ENCODE results near the gene PIP5K1B. TPM values are rescaled to one million over a fixed set of nuclear protein-coding genes. Genes with fewer than 3 reads are reported as not detected.

The PIP5K1B gene
- total and polyA plus RNA-seq, 4 experiments from 2014 or later, result 0.12 to 0.25 TPM; not detected in 2

- H3K27ac ChIP-seq (ENCODE audit: low read depth, low read length), result no peak overlapping the region
- H3K36me3 Mint-ChIP-seq, result no peaks in the 10 kb centered on the region
- intact Hi-C loops (cut with micrococcal nuclease), result no loop called here
- H3K27ac Mint-ChIP-seq, result no peak overlapping the region
- peaks cover 2 to 7% of the 10 kb centered on the region in 2 donors for H3K27me3 Mint-ChIP-seq
- H3K36me3 ChIP-seq (ENCODE audit: insufficient read depth, low read length), result no peaks in the 10 kb centered on the region
- H3K9me3 ChIP-seq (ENCODE audit: control insufficient read depth in 1 of 2, low read length in 2 of 2), result no peaks in the 10 kb centered on the region
- H3K4me1 Mint-ChIP-seq, result no peaks in the 10 kb centered on the region
- H3K4me3 ChIP-seq (ENCODE audit: low read length in 2 of 2), result no peak overlapping the region
- no peaks in the 10 kb centered on the region for H3K27me3 ChIP-seq (ENCODE audit: insufficient read depth, low read length)
- DNase-seq, result no peak
- CTCF ChIA-PET (ENCODE audit: partially characterized antibody), result interaction anchor here (0.9 kb wide), 1 partner anchor 32 kb away, joined by 3 read pairs; no protein-coding TSS in a partner anchor
- no peak overlapping the region for H3K4me3 Mint-ChIP-seq
- no peaks in the 10 kb centered on the region for H3K9me3 Mint-ChIP-seq
- H3K4me1 ChIP-seq (ENCODE audit: insufficient read depth, low read length), result no peaks in the 10 kb centered on the region
- POLR2A ChIA-PET (ENCODE audit: partially characterized antibody), result no interaction called here
Observed at GRCh38 chr9:68876681-68877080, 171.6 kb downstream of the PIP5K1B start.

- H3K9me3 Mint-ChIP-seq, result no peaks in the 10 kb centered on the region
- intact Hi-C loops (cut with micrococcal nuclease), result no loop called here
Observed at GRCh38 chr9:68877219-68877618, 172.2 kb downstream of the PIP5K1B start.

GRCh38 chr9:68878450-68878849 is 173.4 kb downstream of the PIP5K1B start:
- no peaks in the 10 kb centered on the region for H3K9me3 Mint-ChIP-seq
- Histone ChIP-seq H3K4me3 (ENCODE audit: low read length in 2 of 2) (no peak overlapping the region), H3K9me3 (ENCODE audit: control insufficient read depth in 1 of 2, low read length in 2 of 2) (no peaks in the 10 kb centered on the region), H3K36me3 (ENCODE audit: insufficient read depth, low read length) (no peaks in the 10 kb centered on the region), H3K27me3 (ENCODE audit: insufficient read depth, low read length) (no peaks in the 10 kb centered on the region), H3K4me1 (ENCODE audit: insufficient read depth, low read length) (no peaks in the 10 kb centered on the region), H3K27ac (ENCODE audit: low read depth, low read length) (no peak overlapping the region)
- no peak for DNase-seq
- H3K27ac Mint-ChIP-seq, result no peak overlapping the region
- H3K27me3 Mint-ChIP-seq, result peaks cover 2 to 7% of the 10 kb centered on the region in 2 donors
- no peaks in the 10 kb centered on the region for H3K36me3 Mint-ChIP-seq
- H3K4me1 Mint-ChIP-seq, result peaks cover 0 to under 1% (median 0%) of the 10 kb centered on the region in 4 donors
- intact Hi-C loops (cut with micrococcal nuclease), result no loop called here
- ChIA-PET POLR2A (ENCODE audit: partially characterized antibody) (interaction anchor here (0.6 kb wide), 1 partner anchor 8 kb away, joined by 3 read pairs; no protein-coding TSS in a partner anchor), CTCF (ENCODE audit: partially characterized antibody) (no interaction called here)
- no peak overlapping the region for H3K4me3 Mint-ChIP-seq

More at GRCh38 chr9:68877219-68877618, 172.2 kb downstream of the PIP5K1B start:
- CTCF ChIA-PET (ENCODE audit: partially characterized antibody), result interaction anchor here (0.9 kb wide), 1 partner anchor 32 kb away, joined by 3 read pairs; no protein-coding TSS in a partner anchor
- H3K36me3 ChIP-seq (ENCODE audit: insufficient read depth, low read length), result no peaks in the 10 kb centered on the region
- Mint-ChIP-seq H3K4me3 (no peak overlapping the region), H3K4me1 (no peaks in the 10 kb centered on the region), H3K27ac (no peak overlapping the region), H3K27me3 (peaks cover 2 to 7% of the 10 kb centered on the region in 2 donors), H3K36me3 (no peaks in the 10 kb centered on the region)
- POLR2A ChIA-PET (ENCODE audit: partially characterized antibody), result no interaction called here
- H3K27me3 ChIP-seq (ENCODE audit: insufficient read depth, low read length), result no peaks in the 10 kb centered on the region
- no peak overlapping the region for H3K27ac ChIP-seq (ENCODE audit: low read depth, low read length)
- no peak overlapping the region for H3K4me3 ChIP-seq (ENCODE audit: low read length in 2 of 2)
- DNase-seq, result no peak
- no peaks in the 10 kb centered on the region for H3K4me1 ChIP-seq (ENCODE audit: insufficient read depth, low read length)
- no peaks in the 10 kb centered on the region for H3K9me3 ChIP-seq (ENCODE audit: control insufficient read depth in 1 of 2, low read length in 2 of 2)

- no peak for DNase-seq
- Histone ChIP-seq H3K36me3 (ENCODE audit: insufficient read depth, low read length) (no peaks in the 10 kb centered on the region), H3K9me3 (ENCODE audit: control insufficient read depth in 1 of 2, low read length in 2 of 2) (no peaks in the 10 kb centered on the region), H3K4me1 (ENCODE audit: insufficient read depth, low read length) (peaks cover 15% of the 10 kb centered on the region), H3K4me3 (ENCODE audit: low read length in 2 of 2) (no peak overlapping the region), H3K27me3 (ENCODE audit: insufficient read depth, low read length) (no peaks in the 10 kb centered on the region), H3K27ac (ENCODE audit: low read depth, low read length) (no peak overlapping the region)
- intact Hi-C loops (cut with micrococcal nuclease), result no loop called here
- Mint-ChIP-seq H3K27me3 (peaks cover 3 to 9% of the 10 kb centered on the region in 2 donors), H3K9me3 (no peaks in the 10 kb centered on the region), H3K36me3 (no peaks in the 10 kb centered on the region), H3K4me1 (peaks cover 5 to 22% (median 12%) of the 10 kb centered on the region in 4 donors), H3K27ac (no peak overlapping the region), H3K4me3 (peak overlapping the region in 1 of 8 donors; percentile 43)
- POLR2A ChIA-PET (ENCODE audit: partially characterized antibody), result no interaction called here
- CTCF ChIA-PET (ENCODE audit: partially characterized antibody), result no interaction called here
Observed at GRCh38 chr9:68883224-68883623, 178.2 kb downstream of the PIP5K1B start.

- Mint-ChIP-seq H3K36me3 (no peaks in the 10 kb centered on the region), H3K4me3 (peak overlapping the region in 2 of 8 donors; percentile 0 to 12), H3K9me3 (no peaks in the 10 kb centered on the region), H3K27me3 (peaks cover 2 to 3% of the 10 kb centered on the region in 2 donors), H3K4me1 (peaks cover 7 to 28% (median 16%) of the 10 kb centered on the region in 4 donors), H3K27ac (no peak overlapping the region)
- DNase-seq, result no peak
- Histone ChIP-seq H3K4me1 (ENCODE audit: insufficient read depth, low read length) (peaks cover 19% of the 10 kb centered on the region), H3K4me3 (ENCODE audit: low read length in 2 of 2) (no peak overlapping the region), H3K9me3 (ENCODE audit: control insufficient read depth in 1 of 2, low read length in 2 of 2) (no peaks in the 10 kb centered on the region), H3K27me3 (ENCODE audit: insufficient read depth, low read length) (no peaks in the 10 kb centered on the region), H3K36me3 (ENCODE audit: insufficient read depth, low read length) (no peaks in the 10 kb centered on the region), H3K27ac (ENCODE audit: low read depth, low read length) (no peak overlapping the region)
- intact Hi-C loops (cut with micrococcal nuclease), result no loop called here
- CTCF ChIA-PET (ENCODE audit: partially characterized antibody), result no interaction called here
- POLR2A ChIA-PET (ENCODE audit: partially characterized antibody), result no interaction called here
Observed at GRCh38 chr9:68887232-68887631, 182.2 kb downstream of the PIP5K1B start.

GRCh38 chr9:68894502-68894901 is 189.5 kb downstream of the PIP5K1B start:
- POLR2A ChIA-PET (ENCODE audit: partially characterized antibody), result interaction anchor here (1.0 to 1.3 kb wide), 3 partner anchors 22 to 115 kb away, joined by 3 to 5 read pairs (median 4); no protein-coding TSS in a partner anchor
- peak in 4 of 5 donors; percentile 1 to 18 (median 14) for DNase-seq
- H3K27me3 Mint-ChIP-seq, result no peaks in the 10 kb centered on the region
- H3K27ac ChIP-seq (ENCODE audit: low read depth, low read length), result no peak overlapping the region
- intact Hi-C loops (cut with micrococcal nuclease), result loop anchor here (2.0 kb wide), 1 partner anchor 104 kb away; no protein-coding TSS in a partner anchor
- CTCF ChIA-PET (ENCODE audit: partially characterized antibody), result interaction anchor here (1.4 kb wide), 1 partner anchor 115 kb away, joined by 4 read pairs; no protein-coding TSS in a partner anchor
- peak overlapping the region in 7 of 8 donors; percentile 34 to 83 (median 79) for H3K4me3 Mint-ChIP-seq
- H3K27ac Mint-ChIP-seq, result peak overlapping the region in 6 of 7 donors; percentile 48 to 91 (median 78)
- peaks cover 25 to 45% (median 34%) of the 10 kb centered on the region in 4 donors for H3K4me1 Mint-ChIP-seq
- peak overlapping the region in 1 of 2 donors; percentile 0 for H3K4me3 ChIP-seq (ENCODE audit: low read length in 2 of 2)
- H3K9me3 Mint-ChIP-seq, result no peaks in the 10 kb centered on the region
- no peaks in the 10 kb centered on the region for H3K36me3 Mint-ChIP-seq
- H3K9me3 ChIP-seq (ENCODE audit: control insufficient read depth in 1 of 2, low read length in 2 of 2), result no peaks in the 10 kb centered on the region
- no peaks in the 10 kb centered on the region for H3K36me3 ChIP-seq (ENCODE audit: insufficient read depth, low read length)
- peaks cover 34% of the 10 kb centered on the region for H3K4me1 ChIP-seq (ENCODE audit: insufficient read depth, low read length)
- no peaks in the 10 kb centered on the region for H3K27me3 ChIP-seq (ENCODE audit: insufficient read depth, low read length)

- Histone ChIP-seq H3K36me3 (ENCODE audit: insufficient read depth, low read length) (no peaks in the 10 kb centered on the region), H3K27ac (ENCODE audit: low read depth, low read length) (no peak overlapping the region), H3K4me1 (ENCODE audit: insufficient read depth, low read length) (peaks cover 34% of the 10 kb centered on the region), H3K27me3 (ENCODE audit: insufficient read depth, low read length) (no peaks in the 10 kb centered on the region), H3K4me3 (ENCODE audit: low read length in 2 of 2) (peak overlapping the region in 1 of 2 donors; percentile 10), H3K9me3 (ENCODE audit: control insufficient read depth in 1 of 2, low read length in 2 of 2) (no peaks in the 10 kb centered on the region)
- peak in 4 of 5 donors; percentile 28 to 47 (median 39) for DNase-seq
- no peaks in the 10 kb centered on the region for H3K9me3 Mint-ChIP-seq
- intact Hi-C loops (cut with micrococcal nuclease), result loop anchor here (2.0 to 5.0 kb wide), 2 partner anchors 103 to 114 kb away; a partner anchor contains a TSS
- peak overlapping the region; percentile 36 to 83 (median 59) for H3K4me3 Mint-ChIP-seq
- H3K27ac Mint-ChIP-seq, result peak overlapping the region; percentile 6 to 92 (median 76)
- ChIA-PET CTCF (ENCODE audit: partially characterized antibody) (interaction anchor here (0.9 to 2.1 kb wide), 6 partner anchors 15 to 312 kb away, joined by 3 to 6 read pairs (median 4); no protein-coding TSS in a partner anchor), POLR2A (ENCODE audit: partially characterized antibody) (interaction anchor here (0.9 to 1.1 kb wide), 3 partner anchors 23 to 113 kb away, joined by 3 to 5 read pairs (median 3); no protein-coding TSS in a partner anchor)
- H3K36me3 Mint-ChIP-seq, result no peaks in the 10 kb centered on the region
- no peaks in the 10 kb centered on the region for H3K27me3 Mint-ChIP-seq
- peaks cover 25 to 45% (median 34%) of the 10 kb centered on the region in 4 donors for H3K4me1 Mint-ChIP-seq
Observed at GRCh38 chr9:68895741-68896478, 190.9 kb downstream of the PIP5K1B start.

Data from CD4-positive, alpha-beta memory T cell (primary cell).